ENCODE measurements around the gene ZBTB49.
"Not testable (repeated sequence)": the region's sequence is repeated elsewhere in the genome, so short reads cannot be mapped to it uniquely, and the experiment has no call there.

The ZBTB49 gene

GRCh38 chr4:4289941-4290850 lies at the start of gene ZBTB49, which contains the start of gene LYAR:
Gene ZBTB49, plus strand, starts transcription at chr4:4290251. Its CDS starts 9,695 bp downstream, at chr4:4299946.
Gene LYAR, minus strand, starts transcription at chr4:4290154. Its CDS starts 6,412 bp downstream, at chr4:4283742.
- peak; percentile 74 for DNase-seq

GRCh38 chr4:4245172-4245571 lies 44.9 kb upstream of the ZBTB49 start:
- DNase-seq: no peak

- no peak for DNase-seq
Measured at GRCh38 chr4:4247696-4248028, 42.4 kb upstream of the ZBTB49 start.

GRCh38 chr4:4248029-4248884 lies 41.8 kb upstream of the ZBTB49 start, which contains the start of gene TMEM128:
Gene TMEM128, minus strand, starts transcription at chr4:4248223. Its CDS starts 21 bp downstream, at chr4:4248202.
- DNase-seq: peak; percentile 90

- no peak for DNase-seq
Measured at GRCh38 chr4:4248885-4249203, 41.2 kb upstream of the ZBTB49 start.

- not testable (repeated sequence) for DNase-seq
Measured at GRCh38 chr4:4249342-4249741, 40.7 kb upstream of the ZBTB49 start.

- DNase-seq: no peak
Measured at GRCh38 chr4:4249866-4250265, 40.2 kb upstream of the ZBTB49 start.

- DNase-seq: no peak
Measured at GRCh38 chr4:4254199-4254598, 35.9 kb upstream of the ZBTB49 start.

- no peak for DNase-seq
Measured at GRCh38 chr4:4254666-4255065, 35.4 kb upstream of the ZBTB49 start.

GRCh38 chr4:4256799-4257198 lies 33.3 kb upstream of the ZBTB49 start:
- no peak for DNase-seq

GRCh38 chr4:4257705-4258104 lies 32.3 kb upstream of the ZBTB49 start:
- not testable (repeated sequence) for DNase-seq

- DNase-seq: no peak
Measured at GRCh38 chr4:4259484-4260100, 30.5 kb upstream of the ZBTB49 start.

GRCh38 chr4:4260185-4260751 lies 29.8 kb upstream of the ZBTB49 start:
- peak; percentile 9 for DNase-seq

GRCh38 chr4:4267981-4268380 lies 22.1 kb upstream of the ZBTB49 start:
- DNase-seq: no peak

- DNase-seq: no peak
Measured at GRCh38 chr4:4268776-4269175, 21.3 kb upstream of the ZBTB49 start.

- DNase-seq: no peak
Measured at GRCh38 chr4:4269331-4269731, 20.7 kb upstream of the ZBTB49 start.

GRCh38 chr4:4269856-4270255 lies 20.2 kb upstream of the ZBTB49 start:
- DNase-seq: no peak

GRCh38 chr4:4270529-4270928 lies 19.5 kb upstream of the ZBTB49 start:
- no peak for DNase-seq

GRCh38 chr4:4271912-4272311 lies 18.1 kb upstream of the ZBTB49 start:
- no peak for DNase-seq

- DNase-seq: no peak
Measured at GRCh38 chr4:4274226-4274625, 15.8 kb upstream of the ZBTB49 start.

GRCh38 chr4:4277531-4277930 lies 12.5 kb upstream of the ZBTB49 start:
- no peak for DNase-seq

GRCh38 chr4:4281787-4282186 lies 8.3 kb upstream of the ZBTB49 start:
- DNase-seq: no peak

Data from kidney glomerular epithelial cell (primary cell).